ENCODE measurements around the gene IL18BP. TPM values are rescaled to one million over a fixed set of nuclear protein-coding genes. Genes with fewer than 3 reads are reported as not detected.

IL18BP gene
- total RNA-seq, 1 experiment from 2014 or later: 17.9 TPM

- no peaks in the 10 kb centered on the region for H3K4me1 ChIP-seq (replicated peaks; ENCODE audit: insufficient read depth)
- peaks cover 3% of the 10 kb centered on the region; the same call in 1 of the 2 replicates for H4K20me1 ChIP-seq (ENCODE audit: insufficient read depth)
- H3K36me3 ChIP-seq (ENCODE audit: low read depth): 0 out of 2 replicates have a peak, but pooled peaks cover 11% of the 10 kb centered on the region
- H3K4me3 ChIP-seq: no peak overlapping the region
- DNase-seq: no peak
- peaks cover 26% of the 10 kb centered on the region; the same call in 1 of the 2 replicates for H3F3A ChIP-seq (ENCODE audit: insufficient read depth, low read depth)
- POLR2A ChIA-PET (ENCODE audit: unreplicated experiment): interaction anchor here (0.5 kb wide), 1 partner anchor 73 kb away, joined by 18 read pairs; no protein-coding TSS in a partner anchor
- H3K9me3 ChIP-seq (ENCODE audit: insufficient read depth, low read depth): no peaks in the 10 kb centered on the region
- no peaks in the 10 kb centered on the region for H3K9me2 ChIP-seq (ENCODE audit: insufficient read depth)
- CTCF ChIA-PET: interaction anchor here (0.7 kb wide), 1 partner anchor 18 kb away, joined by 3 read pairs; no protein-coding TSS in a partner anchor
- no peaks in the 10 kb centered on the region for H3K79me2 ChIP-seq (ENCODE audit: low read depth)
- no peaks in the 10 kb centered on the region for H3K27me3 ChIP-seq (ENCODE audit: insufficient read depth, low read depth)
- H2AFZ ChIP-seq: no peak overlapping the region
- intact Hi-C loops (cut with micrococcal nuclease; ENCODE audit: unreplicated experiment): no loop called here
- no peak overlapping the region for H3K27ac ChIP-seq
- no peak overlapping the region for H3K4me2 ChIP-seq
- no TSS peak for BruUV-seq (replicated peaks)
- TF ChIP-seq, protein P1, sequence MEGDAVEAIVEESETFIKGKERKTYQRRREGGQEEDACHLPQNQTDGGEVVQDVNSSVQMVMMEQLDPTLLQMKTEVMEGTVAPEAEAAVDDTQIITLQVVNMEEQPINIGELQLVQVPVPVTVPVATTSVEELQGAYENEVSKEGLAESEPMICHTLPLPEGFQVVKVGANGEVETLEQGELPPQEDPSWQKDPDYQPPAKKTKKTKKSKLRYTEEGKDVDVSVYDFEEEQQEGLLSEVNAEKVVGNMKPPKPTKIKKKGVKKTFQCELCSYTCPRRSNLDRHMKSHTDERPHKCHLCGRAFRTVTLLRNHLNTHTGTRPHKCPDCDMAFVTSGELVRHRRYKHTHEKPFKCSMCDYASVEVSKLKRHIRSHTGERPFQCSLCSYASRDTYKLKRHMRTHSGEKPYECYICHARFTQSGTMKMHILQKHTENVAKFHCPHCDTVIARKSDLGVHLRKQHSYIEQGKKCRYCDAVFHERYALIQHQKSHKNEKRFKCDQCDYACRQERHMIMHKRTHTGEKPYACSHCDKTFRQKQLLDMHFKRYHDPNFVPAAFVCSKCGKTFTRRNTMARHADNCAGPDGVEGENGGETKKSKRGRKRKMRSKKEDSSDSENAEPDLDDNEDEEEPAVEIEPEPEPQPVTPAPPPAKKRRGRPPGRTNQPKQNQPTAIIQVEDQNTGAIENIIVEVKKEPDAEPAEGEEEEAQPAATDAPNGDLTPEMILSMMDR (conservative IDR thresholded peaks at IDR 0.05): no peak
- TF ChIP-seq EZH2 (IDR thresholded peaks at IDR 0.05; ENCODE audit: low read depth): no peak
These were observed 1.6 kb downstream of the IL18BP start for GRCh38 chr11:72000202-72000867.

DNA sequence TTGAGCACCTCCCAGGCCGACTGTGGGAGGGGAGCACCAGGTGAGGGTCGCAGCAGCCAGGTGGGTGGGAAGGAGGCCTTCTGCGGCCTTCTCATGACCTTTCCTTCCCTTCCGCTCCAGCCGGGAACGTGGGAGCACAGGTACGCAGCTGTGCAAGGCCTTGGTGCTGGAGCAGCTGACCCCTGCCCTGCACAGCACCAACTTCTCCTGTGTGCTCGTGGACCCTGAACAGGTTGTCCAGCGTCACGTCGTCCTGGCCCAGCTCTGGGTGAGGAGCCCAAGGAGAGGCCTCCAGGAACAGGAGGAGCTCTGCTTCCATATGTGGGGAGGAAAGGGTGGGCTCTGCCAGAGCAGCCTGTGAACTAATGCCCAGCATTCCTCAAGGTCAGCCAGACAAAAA lies 2.6 kb downstream of the IL18BP start:
- ChIA-PET CTCF (interaction anchor here (0.7 kb wide), 1 partner anchor 19 kb away, joined by 3 read pairs; no protein-coding TSS in a partner anchor), POLR2A (ENCODE audit: unreplicated experiment) (no interaction called here)
- Histone ChIP-seq H3K27me3 (ENCODE audit: insufficient read depth, low read depth) (no peaks in the 10 kb centered on the region), H3K9me3 (ENCODE audit: insufficient read depth, low read depth) (no peaks in the 10 kb centered on the region), H3F3A (ENCODE audit: insufficient read depth, low read depth) (peaks cover 26% of the 10 kb centered on the region; the same call in 1 of the 2 replicates), H3K27ac (no peak overlapping the region), H3K79me2 (ENCODE audit: low read depth) (no peaks in the 10 kb centered on the region), H3K36me3 (ENCODE audit: low read depth) (0 out of 2 replicates have a peak, but pooled peaks cover 11% of the 10 kb centered on the region), H3K9me2 (ENCODE audit: insufficient read depth) (no peaks in the 10 kb centered on the region), H3K4me1 (replicated peaks; ENCODE audit: insufficient read depth) (no peaks in the 10 kb centered on the region), H3K4me2 (no peak overlapping the region), H2AFZ (no peak overlapping the region), H4K20me1 (ENCODE audit: insufficient read depth) (peaks cover 3% of the 10 kb centered on the region; the same call in 1 of the 2 replicates), H3K4me3 (no peak overlapping the region)
- intact Hi-C loops (cut with micrococcal nuclease; ENCODE audit: unreplicated experiment): no loop called here
- BruUV-seq (replicated peaks): no TSS peak
- no peak for DNase-seq
- TF ChIP-seq, protein P1 (conservative IDR thresholded peaks at IDR 0.05): no peak
- no peak for TF ChIP-seq EZH2 (IDR thresholded peaks at IDR 0.05; ENCODE audit: low read depth)

GRCh38 chr11:72001834-72002591 lies 3.3 kb downstream of the IL18BP start:
- 0 out of 2 replicates have a peak, but pooled peaks cover 11% of the 10 kb centered on the region for H3K36me3 ChIP-seq (ENCODE audit: low read depth)
- CTCF ChIA-PET: no interaction called here
- no peak for TF ChIP-seq EZH2 (IDR thresholded peaks at IDR 0.05; ENCODE audit: low read depth)
- TF ChIP-seq, protein P1 (conservative IDR thresholded peaks at IDR 0.05): no peak

More at GRCh38 chr11:72001834-72002591, 3.3 kb downstream of the IL18BP start:
- no peaks in the 10 kb centered on the region for H3K4me1 ChIP-seq (replicated peaks; ENCODE audit: insufficient read depth)
- DNase-seq: no peak
- no peak overlapping the region for H3K4me3 ChIP-seq
- peaks cover 30% of the 10 kb centered on the region; the same call in 1 of the 2 replicates for H3F3A ChIP-seq (ENCODE audit: insufficient read depth, low read depth)
- H3K9me3 ChIP-seq (ENCODE audit: insufficient read depth, low read depth): no peaks in the 10 kb centered on the region
- no peak overlapping the region for H3K27ac ChIP-seq
- no peak overlapping the region for H3K4me2 ChIP-seq
- POLR2A ChIA-PET (ENCODE audit: unreplicated experiment): interaction anchor here (0.6 kb wide), 1 partner anchor 72 kb away, joined by 3 read pairs; no protein-coding TSS in a partner anchor
- no TSS peak for BruUV-seq (replicated peaks)
- no peaks in the 10 kb centered on the region for H3K9me2 ChIP-seq (ENCODE audit: insufficient read depth)
- no peaks in the 10 kb centered on the region for H3K79me2 ChIP-seq (ENCODE audit: low read depth)
- H4K20me1 ChIP-seq (ENCODE audit: insufficient read depth): peaks cover 7% of the 10 kb centered on the region
- intact Hi-C loops (cut with micrococcal nuclease; ENCODE audit: unreplicated experiment): no loop called here
- H2AFZ ChIP-seq: no peak overlapping the region
- no peaks in the 10 kb centered on the region for H3K27me3 ChIP-seq (ENCODE audit: insufficient read depth, low read depth)
